A549 (cell line): ENCODE data around the gene PKP4.

Experiments
- EP300 ChIP-seq, 2 experiments: fragments of >200 bp; sonication (Bioruptor Twin); formaldehyde crosslinking; IDR thresholded peaks; 2 replicates in 1 of 2; 3 replicates in 1 of 2; pipeline ENCODE4 v1.6.1; 2016 to 2017
- HEYL ChIP-seq: fragments of 250-450 bp; sonication (Bioruptor Pico); IDR thresholded peaks from 2 replicates; pipeline ENCODE4 v1.8.0; 2021; ENCODE audit warnings: mild to moderate bottlenecking, moderate library complexity
- JUNB ChIP-seq: fragments of >200 bp; sonication (Bioruptor Twin); formaldehyde crosslinking; IDR thresholded peaks from 2 replicates; pipeline ENCODE4 v1.6.1; 2016
- KDM1A ChIP-seq: fragments of 200-600 bp; sonication (generic); IDR thresholded peaks from 2 replicates; pipeline ENCODE4 v1.6.1; 2016; ENCODE audit warnings: low read depth, mild to moderate bottlenecking
- NR3C1 ChIP-seq: fragments of >200 bp; sonication (Bioruptor Twin); formaldehyde crosslinking; IDR thresholded peaks from 3 replicates; pipeline ENCODE4 v1.6.1; 2017
- POLR2A ChIP-seq: IDR thresholded peaks from 2 replicates; pipeline ENCODE4 v1.6.1; 2012; ENCODE audit warnings: mild to moderate bottlenecking, low read length
- RCOR1 ChIP-seq: fragments of 150-350 bp; IDR thresholded peaks from 2 replicates; pipeline ENCODE4 v1.6.1; 2014; ENCODE audit warnings: antibody characterized with exemption, low read length, low read depth
- TF ChIP-seq, protein P1 (sequence below): IDR thresholded peaks from 2 replicates; pipeline ENCODE4 v1.6.1; 2012
- TF ChIP-seq, protein P2 (sequence below): fragments of >200 bp; sonication (Bioruptor Twin); formaldehyde crosslinking; IDR thresholded peaks from 3 replicates; pipeline ENCODE4 v1.5.1; 2016
- TF ChIP-seq, protein P3 (sequence below): fragments of 250-450 bp; sonication (Bioruptor Pico); IDR thresholded peaks from 2 replicates; pipeline ENCODE4 v1.5.0; 2021; ENCODE audit warnings: mild to moderate bottlenecking, moderate library complexity, borderline replicate concordance

DNA sequence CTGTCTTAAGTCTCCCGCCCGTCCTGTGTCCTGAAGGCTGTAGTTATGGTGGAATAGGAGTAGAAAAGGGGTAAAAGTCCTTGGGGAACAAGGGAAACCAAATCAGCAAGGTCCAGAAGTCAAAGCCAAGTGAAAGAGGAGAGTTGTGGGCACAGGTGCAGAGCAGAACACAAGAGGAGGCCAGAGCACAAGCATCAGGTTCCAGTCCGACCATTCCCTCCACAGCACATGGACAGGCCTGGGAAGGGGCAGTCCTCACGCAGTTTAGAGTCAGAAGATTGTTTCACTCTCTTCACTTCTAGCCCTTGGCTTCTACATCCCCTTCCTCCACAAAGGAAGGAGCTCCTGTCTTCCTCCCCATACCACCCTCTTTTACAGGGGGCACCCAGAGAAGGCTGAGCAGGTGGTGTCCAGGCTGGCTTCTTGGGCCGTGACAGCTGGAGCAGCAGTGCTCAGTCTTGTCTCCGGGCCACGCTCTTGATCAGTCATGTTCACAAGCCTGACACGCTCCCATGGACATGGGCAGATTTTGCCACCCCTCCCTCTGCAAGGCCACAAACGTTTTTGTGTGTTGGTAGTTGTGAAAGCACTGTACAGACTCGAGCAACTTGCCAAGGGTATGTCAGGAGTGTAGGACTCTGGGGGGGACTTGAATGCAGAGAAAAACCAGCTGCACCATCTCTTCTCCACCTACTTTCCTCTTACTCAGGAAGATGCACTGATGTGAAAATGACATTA lies 199.9 kb downstream of the PKP4 start:
- TF ChIP-seq, protein P1, sequence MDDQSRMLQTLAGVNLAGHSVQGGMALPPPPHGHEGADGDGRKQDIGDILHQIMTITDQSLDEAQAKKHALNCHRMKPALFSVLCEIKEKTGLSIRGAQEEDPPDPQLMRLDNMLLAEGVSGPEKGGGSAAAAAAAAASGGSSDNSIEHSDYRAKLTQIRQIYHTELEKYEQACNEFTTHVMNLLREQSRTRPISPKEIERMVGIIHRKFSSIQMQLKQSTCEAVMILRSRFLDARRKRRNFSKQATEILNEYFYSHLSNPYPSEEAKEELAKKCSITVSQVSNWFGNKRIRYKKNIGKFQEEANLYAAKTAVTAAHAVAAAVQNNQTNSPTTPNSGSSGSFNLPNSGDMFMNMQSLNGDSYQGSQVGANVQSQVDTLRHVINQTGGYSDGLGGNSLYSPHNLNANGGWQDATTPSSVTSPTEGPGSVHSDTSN = no peak
- TF ChIP-seq, protein P2, sequence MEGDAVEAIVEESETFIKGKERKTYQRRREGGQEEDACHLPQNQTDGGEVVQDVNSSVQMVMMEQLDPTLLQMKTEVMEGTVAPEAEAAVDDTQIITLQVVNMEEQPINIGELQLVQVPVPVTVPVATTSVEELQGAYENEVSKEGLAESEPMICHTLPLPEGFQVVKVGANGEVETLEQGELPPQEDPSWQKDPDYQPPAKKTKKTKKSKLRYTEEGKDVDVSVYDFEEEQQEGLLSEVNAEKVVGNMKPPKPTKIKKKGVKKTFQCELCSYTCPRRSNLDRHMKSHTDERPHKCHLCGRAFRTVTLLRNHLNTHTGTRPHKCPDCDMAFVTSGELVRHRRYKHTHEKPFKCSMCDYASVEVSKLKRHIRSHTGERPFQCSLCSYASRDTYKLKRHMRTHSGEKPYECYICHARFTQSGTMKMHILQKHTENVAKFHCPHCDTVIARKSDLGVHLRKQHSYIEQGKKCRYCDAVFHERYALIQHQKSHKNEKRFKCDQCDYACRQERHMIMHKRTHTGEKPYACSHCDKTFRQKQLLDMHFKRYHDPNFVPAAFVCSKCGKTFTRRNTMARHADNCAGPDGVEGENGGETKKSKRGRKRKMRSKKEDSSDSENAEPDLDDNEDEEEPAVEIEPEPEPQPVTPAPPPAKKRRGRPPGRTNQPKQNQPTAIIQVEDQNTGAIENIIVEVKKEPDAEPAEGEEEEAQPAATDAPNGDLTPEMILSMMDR = no peak
- TF ChIP-seq POLR2A (no peak), HEYL (CRISPR knock-in tag) (no peak), RCOR1 (no peak), KDM1A (no peak), JUNB (no peak), NR3C1 (no peak), EP300 (IDR thresholded peaks at IDR 0.05) (no peak)
- TF ChIP-seq, protein P3, sequence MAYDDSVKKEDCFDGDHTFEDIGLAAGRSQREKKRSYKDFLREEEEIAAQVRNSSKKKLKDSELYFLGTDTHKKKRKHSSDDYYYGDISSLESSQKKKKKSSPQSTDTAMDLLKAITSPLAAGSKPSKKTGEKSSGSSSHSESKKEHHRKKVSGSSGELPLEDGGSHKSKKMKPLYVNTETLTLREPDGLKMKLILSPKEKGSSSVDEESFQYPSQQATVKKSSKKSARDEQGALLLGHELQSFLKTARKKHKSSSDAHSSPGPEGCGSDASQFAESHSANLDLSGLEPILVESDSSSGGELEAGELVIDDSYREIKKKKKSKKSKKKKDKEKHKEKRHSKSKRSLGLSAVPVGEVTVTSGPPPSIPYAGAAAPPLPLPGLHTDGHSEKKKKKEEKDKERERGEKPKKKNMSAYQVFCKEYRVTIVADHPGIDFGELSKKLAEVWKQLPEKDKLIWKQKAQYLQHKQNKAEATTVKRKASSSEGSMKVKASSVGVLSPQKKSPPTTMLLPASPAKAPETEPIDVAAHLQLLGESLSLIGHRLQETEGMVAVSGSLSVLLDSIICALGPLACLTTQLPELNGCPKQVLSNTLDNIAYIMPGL (CRISPR knock-in tag) = no peak
